Fibroblast of skin of right biceps (primary cell): ENCODE results near the gene NCAPG.
A peak's percentile ranks its signal among the peaks of the same experiment; 100 is the strongest.

Experiments used
- DNase-seq: peaks from one replicate; pipeline ENCODE4 v3.0.0-alpha.2; 2013

Gene NCAPG, protein sequence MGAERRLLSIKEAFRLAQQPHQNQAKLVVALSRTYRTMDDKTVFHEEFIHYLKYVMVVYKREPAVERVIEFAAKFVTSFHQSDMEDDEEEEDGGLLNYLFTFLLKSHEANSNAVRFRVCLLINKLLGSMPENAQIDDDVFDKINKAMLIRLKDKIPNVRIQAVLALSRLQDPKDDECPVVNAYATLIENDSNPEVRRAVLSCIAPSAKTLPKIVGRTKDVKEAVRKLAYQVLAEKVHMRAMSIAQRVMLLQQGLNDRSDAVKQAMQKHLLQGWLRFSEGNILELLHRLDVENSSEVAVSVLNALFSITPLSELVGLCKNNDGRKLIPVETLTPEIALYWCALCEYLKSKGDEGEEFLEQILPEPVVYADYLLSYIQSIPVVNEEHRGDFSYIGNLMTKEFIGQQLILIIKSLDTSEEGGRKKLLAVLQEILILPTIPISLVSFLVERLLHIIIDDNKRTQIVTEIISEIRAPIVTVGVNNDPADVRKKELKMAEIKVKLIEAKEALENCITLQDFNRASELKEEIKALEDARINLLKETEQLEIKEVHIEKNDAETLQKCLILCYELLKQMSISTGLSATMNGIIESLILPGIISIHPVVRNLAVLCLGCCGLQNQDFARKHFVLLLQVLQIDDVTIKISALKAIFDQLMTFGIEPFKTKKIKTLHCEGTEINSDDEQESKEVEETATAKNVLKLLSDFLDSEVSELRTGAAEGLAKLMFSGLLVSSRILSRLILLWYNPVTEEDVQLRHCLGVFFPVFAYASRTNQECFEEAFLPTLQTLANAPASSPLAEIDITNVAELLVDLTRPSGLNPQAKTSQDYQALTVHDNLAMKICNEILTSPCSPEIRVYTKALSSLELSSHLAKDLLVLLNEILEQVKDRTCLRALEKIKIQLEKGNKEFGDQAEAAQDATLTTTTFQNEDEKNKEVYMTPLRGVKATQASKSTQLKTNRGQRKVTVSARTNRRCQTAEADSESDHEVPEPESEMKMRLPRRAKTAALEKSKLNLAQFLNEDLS

GRCh38 chr4:17810260-17811077 lies at the start of gene NCAPG, which contains the start of gene DCAF16:
Gene NCAPG (plus strand): TSS chr4:17810979. CDS start chr4:17811078, 99 bp downstream.
Gene DCAF16 (minus strand): TSS chr4:17810757. CDS start chr4:17804141, 6,616 bp downstream.
- DNase-seq, result peak; percentile 99

GRCh38 chr4:17761062-17761461 lies 49.7 kb upstream of the NCAPG start:
- DNase-seq, result no peak

DNA sequence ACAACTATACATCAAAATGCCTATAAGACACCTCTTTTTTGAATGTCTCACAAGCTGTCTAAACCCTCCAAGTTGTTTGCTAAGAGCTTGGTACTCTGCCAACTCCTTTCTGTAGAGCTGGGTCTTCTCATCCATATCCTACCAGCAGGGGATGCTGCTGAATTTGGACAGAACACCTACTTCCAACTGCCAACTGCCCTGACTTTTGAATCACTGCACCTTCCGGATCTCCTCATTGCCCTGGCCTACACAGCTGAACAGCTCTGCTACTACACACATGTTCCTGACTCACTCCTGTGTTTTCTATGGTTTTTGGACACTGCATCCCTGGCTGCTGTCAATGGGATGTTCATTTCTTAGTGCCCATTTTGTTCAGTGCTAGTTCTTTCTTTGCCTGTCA lies 48.1 kb upstream of the NCAPG start:
- peak; percentile 18 for DNase-seq

DNA sequence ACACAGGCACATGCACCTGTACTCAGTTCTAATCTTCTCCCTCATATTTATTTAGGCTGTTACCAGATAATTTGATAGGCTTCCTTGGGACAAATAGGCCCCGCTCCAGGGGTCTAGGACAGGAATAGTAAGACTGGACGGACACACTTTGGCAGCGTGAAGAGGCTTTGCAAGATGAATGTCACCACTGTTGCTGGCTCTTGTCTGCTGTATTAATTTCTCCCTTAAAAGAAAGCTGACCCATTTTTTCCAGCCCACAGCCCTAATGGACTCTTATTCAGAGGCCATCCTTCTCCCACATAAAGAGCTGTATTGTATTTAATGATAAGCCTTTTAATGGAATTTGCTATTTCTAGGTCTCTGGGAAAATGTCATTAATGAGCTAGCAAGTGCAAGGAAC lies 47.4 kb upstream of the NCAPG start:
- no peak for DNase-seq

- no peak for DNase-seq
Measured at GRCh38 chr4:17763931-17764330, 46.8 kb upstream of the NCAPG start.

- no peak for DNase-seq
Measured at GRCh38 chr4:17765514-17766286, 45.1 kb upstream of the NCAPG start.

- no peak for DNase-seq
Measured at GRCh38 chr4:17766826-17767458, 43.8 kb upstream of the NCAPG start.

GRCh38 chr4:17769406-17770174 lies 41.2 kb upstream of the NCAPG start:
- no peak for DNase-seq

GRCh38 chr4:17770845-17771244 lies 39.9 kb upstream of the NCAPG start:
- no peak for DNase-seq

GRCh38 chr4:17771284-17771908 lies 39.4 kb upstream of the NCAPG start:
- no peak for DNase-seq

GRCh38 chr4:17773135-17773698 lies 37.6 kb upstream of the NCAPG start:
- DNase-seq, result no peak

GRCh38 chr4:17778431-17778830 lies 32.3 kb upstream of the NCAPG start:
- no peak for DNase-seq

DNA sequence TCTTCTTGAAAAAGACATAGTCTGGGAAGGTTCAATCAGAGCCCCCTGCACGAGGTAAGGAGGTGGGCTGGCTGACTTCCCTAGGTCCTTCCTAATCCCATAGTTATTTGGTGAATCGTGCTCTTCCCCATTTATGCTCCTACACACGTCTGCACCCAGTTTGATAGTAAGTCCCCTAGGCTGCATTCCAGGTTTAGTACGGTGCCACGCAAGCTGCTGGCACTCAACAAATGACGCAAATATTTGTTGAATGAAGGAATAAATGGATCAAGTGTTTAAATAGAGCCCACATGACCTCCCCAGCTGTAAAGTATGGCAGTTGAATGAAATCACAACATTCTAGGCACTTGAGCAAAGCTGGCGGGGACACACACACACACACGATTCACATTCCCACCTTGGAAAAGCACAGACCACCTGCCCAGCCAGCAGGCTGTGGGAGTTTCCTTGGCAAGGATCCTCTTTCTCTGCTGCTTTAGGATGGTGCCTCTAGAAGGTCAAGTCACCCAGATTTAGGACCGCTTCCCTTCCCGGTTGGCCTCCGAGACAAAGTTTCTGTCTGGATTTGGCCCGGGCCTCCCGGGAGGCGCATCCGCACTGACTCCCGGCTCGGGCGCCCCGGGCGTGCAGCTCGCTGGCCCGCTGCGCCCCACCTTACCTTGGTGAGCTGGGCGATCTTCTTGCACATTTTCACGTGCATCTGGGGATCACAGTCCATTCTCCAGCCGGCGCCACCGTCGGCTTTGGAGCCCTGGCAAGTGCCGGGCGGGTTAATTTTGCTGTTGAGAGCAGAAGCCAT lies 30.1 kb upstream of the NCAPG start:
- DNase-seq, result peak; percentile 57

DNA sequence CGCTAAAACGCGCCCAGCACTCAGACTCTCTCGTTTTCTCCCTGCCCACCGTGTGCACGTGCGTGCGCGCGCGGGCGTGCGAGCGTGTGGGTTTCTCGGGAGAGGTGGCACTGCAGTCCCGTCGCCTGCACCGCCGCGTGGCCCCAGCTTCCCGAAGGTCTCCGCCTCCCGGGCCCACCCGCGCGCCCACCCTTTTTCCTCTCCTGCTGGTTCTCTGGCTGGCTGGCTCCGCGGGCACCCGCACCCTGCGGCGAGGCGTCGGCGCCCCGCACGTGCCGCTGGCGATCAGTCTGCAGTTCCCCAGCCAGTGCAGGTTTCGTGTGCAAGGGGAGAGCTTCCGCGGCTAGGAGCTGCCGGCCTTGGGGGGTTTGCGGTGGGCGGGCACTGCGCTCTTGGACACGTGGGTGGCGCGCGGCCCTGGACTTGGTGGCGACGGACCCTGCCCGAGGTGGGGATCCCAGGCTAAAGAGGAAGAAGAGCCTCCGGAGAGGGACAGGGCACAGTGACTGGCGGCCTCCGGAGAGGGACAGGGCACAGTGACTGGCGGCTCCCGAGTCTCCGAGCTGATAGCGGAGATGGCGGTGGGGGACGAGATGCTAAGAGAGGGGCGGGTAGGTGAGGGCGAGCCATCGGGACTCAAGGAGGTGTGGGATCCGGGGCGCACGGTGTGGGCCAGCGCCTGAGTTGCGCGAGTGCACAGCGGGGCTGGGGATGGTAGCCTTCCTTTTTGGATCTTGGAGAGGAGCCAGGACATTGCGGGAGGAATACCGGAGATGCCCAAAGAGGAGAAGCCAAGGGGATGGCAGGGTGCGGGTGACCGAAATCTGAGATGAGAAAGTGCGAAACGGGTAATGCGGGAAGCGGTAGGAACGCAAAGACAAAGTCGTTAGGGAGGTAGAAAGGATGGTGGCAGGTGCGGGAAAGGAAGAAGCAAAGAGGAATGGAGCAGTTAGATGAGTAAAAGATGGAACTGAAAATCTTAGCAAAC lies 29.2 kb upstream of the NCAPG start, which contains the start of gene FAM184B:
Gene FAM184B (minus strand): TSS at position 322 of the 988 bp plus-strand sequence. CDS start 322 bp downstream, outside the sequence.
- DNase-seq, result peak; percentile 14

GRCh38 chr4:17785858-17786257 lies 24.9 kb upstream of the NCAPG start:
- no peak for DNase-seq

DNA sequence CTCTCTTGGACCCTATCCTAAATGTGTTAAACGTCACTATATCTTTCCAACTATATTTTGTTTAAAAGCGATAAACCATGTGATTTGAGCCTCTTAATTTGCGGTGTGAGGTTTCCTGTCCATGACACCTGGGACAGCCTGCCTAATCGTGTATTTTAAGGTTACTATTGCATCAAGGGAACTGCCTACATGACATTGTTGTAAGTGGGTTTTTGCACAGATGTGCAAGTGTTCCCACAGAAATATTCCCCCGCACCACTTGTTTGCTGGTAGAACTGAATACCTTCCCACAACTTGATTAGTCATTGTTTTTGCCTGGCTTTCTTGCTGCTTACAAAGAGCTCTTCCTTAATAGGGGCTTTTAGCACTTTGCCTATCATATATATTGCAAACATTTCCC lies 24.2 kb upstream of the NCAPG start:
- no peak for DNase-seq

DNA sequence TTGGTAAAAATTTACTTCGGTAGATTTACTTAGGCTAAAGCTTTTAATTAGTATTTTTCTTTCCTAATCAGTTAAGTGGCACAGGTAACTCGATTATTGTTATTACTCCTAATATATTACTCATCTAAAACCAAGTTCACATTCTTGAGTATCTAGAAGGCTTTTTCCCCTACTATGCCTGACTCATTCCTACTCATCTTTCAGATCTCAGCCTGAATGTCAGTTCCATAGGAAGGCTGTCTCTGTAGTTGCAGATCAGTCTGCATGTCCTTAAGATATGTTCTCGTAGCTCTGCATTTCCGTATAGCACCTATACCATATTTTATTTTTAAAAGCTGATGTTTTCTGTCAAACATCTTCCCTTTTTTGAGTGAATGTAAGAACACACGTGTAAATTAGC lies 23.5 kb upstream of the NCAPG start:
- peak; percentile 49 for DNase-seq
